H1 (cell line): ENCODE measurements around the gene PRKAR2B. TPM values are rescaled to one million over a fixed set of nuclear protein-coding genes. Genes with fewer than 3 reads are reported as not detected.
A peak's percentile ranks its signal among the peaks of the same experiment; 100 is the strongest.

Experiments
- CTCF ChIA-PET: fragments of 300-600 bp; sonication (Branson Sonifier 250); formaldehyde crosslinking; loops from one replicate; lab custom pipeline; 2021; ENCODE audit not compliant: partially characterized antibody; lab: Charles Lee
- POLR2A ChIA-PET: fragments of 300-600 bp; sonication (Branson Sonifier 250); formaldehyde crosslinking; loops from one replicate; lab custom pipeline; 2021; ENCODE audit warnings: inconsistent platforms; ENCODE audit not compliant: partially characterized antibody; lab: Charles Lee
- DNase-seq, 2 experiments: peaks; one replicate each; pipeline versions ENCODE4 v3.0.0 to v3.0.0-alpha.2; 2010 to 2022; ENCODE audit warnings: low spot score in 2 of 2, low read depth in 1 of 2, mixed read lengths in 1 of 2
- FAIRE-seq: peaks from 2 replicates; lab custom pipeline; 2011; peaks lifted over from hg19 to GRCh38; lab: Jason Lieb, UNC
- H2AFZ ChIP-seq: 2 replicates; pipeline ENCODE4 v1.8.1; 2012; ENCODE audit warnings: low read length, inconsistent platforms
- H2AK5ac ChIP-seq: 2 replicates; pipeline ENCODE4 v1.6.1; 2013; ENCODE audit warnings: low read depth, low read length
- H2BK120ac ChIP-seq: replicated peaks from 2 replicates; pipeline ENCODE3; 2013; ENCODE audit warnings: low read depth, low read length, inconsistent platforms
- H2BK12ac ChIP-seq: 2 replicates; pipeline ENCODE4 v1.6.1; 2013; ENCODE audit warnings: low read depth, low read length
- H2BK15ac ChIP-seq: 2 replicates; pipeline ENCODE4 v1.6.1; 2013; ENCODE audit warnings: low read length
- H2BK20ac ChIP-seq: 2 replicates; pipeline ENCODE4 v1.6.1; 2013; ENCODE audit warnings: low read length
- H2BK5ac ChIP-seq: 2 replicates; pipeline ENCODE4 v1.6.1; 2013; ENCODE audit warnings: low read depth, low read length
- H3K14ac ChIP-seq: 2 replicates; pipeline ENCODE4 v1.6.1; 2013; ENCODE audit warnings: inconsistent platforms; ENCODE audit not compliant: insufficient read length
- H3K18ac ChIP-seq: 2 replicates; pipeline ENCODE4 v1.6.1; 2013; ENCODE audit warnings: low read length; ENCODE audit errors: extremely low read depth
- H3K23ac ChIP-seq: 2 replicates; pipeline ENCODE4 v1.6.1; 2013; ENCODE audit warnings: inconsistent platforms; ENCODE audit not compliant: insufficient read length
- H3K23me2 ChIP-seq: 2 replicates; pipeline ENCODE4 v1.6.1; 2013; ENCODE audit warnings: low read depth, low read length
- H3K27ac ChIP-seq: 2 replicates; pipeline ENCODE4 v1.6.1; 2011; ENCODE audit warnings: low read depth, low read length, inconsistent platforms
- H3K27me3 ChIP-seq, 4 experiments: replicated peaks in 1 of 4; 1 replicate in 1 of 4; 2 replicates in 3 of 4; pipeline versions ENCODE4 v1.6.1 to v1.8.1; 2011 to 2013; ENCODE audit warnings: low read length in 3 of 4, mild to moderate bottlenecking in 3 of 4, inconsistent platforms in 2 of 4, mixed read lengths in 2 of 4, moderate library complexity in 1 of 4; ENCODE audit not compliant: control insufficient read depth in 3 of 4, insufficient read depth in 3 of 4; ENCODE audit errors: extremely low read depth in 1 of 4
- H3K36me3 ChIP-seq, 4 experiments: 2 replicates each; pipeline versions ENCODE4 v1.6.1 to v1.8.1; 2011 to 2013; ENCODE audit warnings: mild to moderate bottlenecking in 4 of 4, low read length in 3 of 4, moderate library complexity in 2 of 4, control low read depth in 1 of 4, inconsistent platforms in 1 of 4; ENCODE audit not compliant: insufficient read depth in 4 of 4, control insufficient read depth in 2 of 4
- H3K4ac ChIP-seq: replicated peaks from 2 replicates; pipeline ENCODE3; 2013; ENCODE audit warnings: low read length, low read depth, mixed read lengths, inconsistent platforms; ENCODE audit not compliant: insufficient read length
- H3K4me1 ChIP-seq, 4 experiments: replicated peaks in 1 of 4; 1 replicate in 1 of 4; 2 replicates in 3 of 4; pipeline versions ENCODE4 v1.6.1 to v1.8.1; 2011 to 2013; ENCODE audit warnings: low read length in 3 of 4, inconsistent platforms in 2 of 4, mixed read lengths in 1 of 4; ENCODE audit not compliant: insufficient read depth in 4 of 4, control insufficient read depth in 3 of 4
- H3K4me2 ChIP-seq, 2 experiments: 2 replicates each; pipeline versions ENCODE4 v1.6.1 to v1.8.1; 2011 to 2013; ENCODE audit warnings: low read depth in 2 of 2, low read length in 2 of 2, control low read depth in 1 of 2, inconsistent platforms in 1 of 2, mild to moderate bottlenecking in 1 of 2; ENCODE audit not compliant: insufficient read depth in 1 of 2
- H3K4me3 ChIP-seq, 4 experiments: fragments of 200-600, 300-600 bp in 1 of 4; sonication (generic), shearing (Covaris generic), sonication (Bioruptor Twin) in 1 of 4; 2 replicates each; pipeline versions ENCODE4 v1.5.1 to v1.8.1; 2011 to 2016; ENCODE audit warnings: low read length in 4 of 4, low read depth in 3 of 4, control low read depth in 2 of 4, inconsistent platforms in 2 of 4, mild to moderate bottlenecking in 2 of 4, mixed read lengths in 1 of 4, moderate library complexity in 1 of 4; ENCODE audit not compliant: insufficient read depth in 2 of 4; ENCODE audit errors: extremely low read depth in 1 of 4
- H3K56ac ChIP-seq: replicated peaks from 2 replicates; pipeline ENCODE3; 2013; ENCODE audit warnings: low read depth, mild to moderate bottlenecking, mixed read lengths, low read length, inconsistent platforms; ENCODE audit not compliant: insufficient read length
- H3K79me1 ChIP-seq: 2 replicates; pipeline ENCODE4 v1.6.1; 2013; ENCODE audit warnings: low read depth, low read length, control low read depth
- H3K79me2 ChIP-seq, 2 experiments: 2 replicates each; pipeline versions ENCODE4 v1.6.1 to v1.8.1; 2012 to 2013; ENCODE audit warnings: low read length in 2 of 2, mild to moderate bottlenecking in 2 of 2, inconsistent platforms in 1 of 2; ENCODE audit not compliant: insufficient read depth in 2 of 2, control insufficient read depth in 1 of 2
- H3K9ac ChIP-seq, 4 experiments: replicated peaks in 1 of 4; 1 replicate in 1 of 4; 2 replicates in 3 of 4; pipeline versions ENCODE4 v1.6.1 to v1.8.1; 2011 to 2013; ENCODE audit warnings: low read depth in 3 of 4, low read length in 3 of 4, control low read depth in 2 of 4, mild to moderate bottlenecking in 2 of 4, moderate library complexity in 2 of 4, inconsistent platforms in 1 of 4; ENCODE audit errors: extremely low read depth in 1 of 4
- H3K9me3 ChIP-seq, 2 experiments: 2 replicates each; pipeline versions ENCODE4 v1.6.1 to v1.8.1; 2012 to 2013; ENCODE audit warnings: mild to moderate bottlenecking in 2 of 2, moderate library complexity in 2 of 2, control low read depth in 1 of 2, inconsistent platforms in 1 of 2, low read depth in 1 of 2, low read length in 1 of 2, mixed read lengths in 1 of 2; ENCODE audit not compliant: insufficient read depth in 2 of 2
- H4K20me1 ChIP-seq, 2 experiments: replicated peaks in 1 of 2; 2 replicates each; pipeline versions ENCODE3 to v1.8.1; 2011 to 2013; ENCODE audit warnings: inconsistent platforms in 2 of 2, low read length in 2 of 2, mild to moderate bottlenecking in 1 of 2; ENCODE audit not compliant: insufficient read depth in 2 of 2, control insufficient read depth in 1 of 2
- H4K5ac ChIP-seq: 2 replicates; pipeline ENCODE4 v1.6.1; 2013; ENCODE audit warnings: low read length, low read depth, mixed read lengths, inconsistent platforms; ENCODE audit not compliant: insufficient read length
- H4K8ac ChIP-seq: 2 replicates; pipeline ENCODE4 v1.8.0; 2013; ENCODE audit warnings: mild to moderate bottlenecking, moderate library complexity, low read length, inconsistent platforms; ENCODE audit not compliant: insufficient read depth; ENCODE audit errors: extremely low read depth
- H4K91ac ChIP-seq: replicated peaks from 2 replicates; pipeline ENCODE3; 2013; ENCODE audit warnings: low read length, mixed read lengths, inconsistent platforms; ENCODE audit not compliant: insufficient read length
- E2F6 ChIP-seq: IDR thresholded peaks from 2 replicates; pipeline ENCODE4 v1.6.1; 2012; ENCODE audit warnings: inconsistent platforms
- SIRT6 ChIP-seq: IDR thresholded peaks from one replicate; pipeline ENCODE4 v1.7.1; 2012; ENCODE audit warnings: low read length, inconsistent platforms
- WGBS, 2 experiments: shearing (Covaris generic) in 1 of 2; methylation state at CpG; one replicate each; pipeline versions ENCODE4 v1.1.6 to v1.1.7; 2013 to 2015; ENCODE audit warnings: low lambda C conversion rate in 2 of 2, mixed read lengths in 2 of 2, inconsistent platforms in 1 of 2, low coverage in 1 of 2, missing lambda C conversion rate in 1 of 2; ENCODE audit not compliant: insufficient replicate concordance in 2 of 2, insufficient coverage in 1 of 2, insufficient read length in 1 of 2; ENCODE audit errors: extremely low coverage in 1 of 2, missing lambda C conversion rate in 1 of 2; 5-methylcytosine and 5-hydroxymethylcytosine counted together
- polyA plus RNA-seq, 7 experiments: library from polyadenylated mRNA; depleted of rRNA in 3 of 7; stranded (reverse) in 5 of 7; unstranded in 2 of 7; fragments of >200 nt in 5 of 7; fragments of 200-250 nt in 2 of 7; gene quantifications; 1 replicate in 5 of 7; 2 replicates in 1 of 7; 4 replicates in 1 of 7; pipeline versions ENCODE4 v1.2.1 to v1.2.3, GENCODE V29; 2011 to 2013; ENCODE audit warnings: missing spikeins in 2 of 7, mixed read lengths in 2 of 7
- total RNA-seq: library from RNA; stranded (reverse); fragmentation: NEBNext Ultra II Directional; extraction: Animal tissue kit (Norgen Biotek cat#: 25700); gene quantifications from 2 replicates; pipeline ENCODE4 v1.2.1, GENCODE V29; 2021

PRKAR2B gene
- total and polyA plus RNA-seq, 2 of the 8 experiments (the other 6 are each of a cell fraction or from before 2014, with no cell fraction given) = 10.4 to 37.0 TPM

GRCh38 chr7:107043921-107044346, 571 bp upstream of the PRKAR2B start:
- H3K56ac ChIP-seq = no peak overlapping the region
- CTCF ChIA-PET = no interaction called here
- peaks cover 0 to 4% of the 10 kb centered on the region in 2 experiments; a peak in 1 of 4 replicates for H3K9me3 ChIP-seq
- H3K4me1 ChIP-seq = peaks cover 2 to 7% (median 5%) of the 10 kb centered on the region in 4 experiments; a peak in 4 of 7 replicates
- H4K8ac ChIP-seq = no peak overlapping the region
- H3K23ac ChIP-seq = no peak overlapping the region
- H4K20me1 ChIP-seq = peaks cover 0 to 2% of the 10 kb centered on the region in 2 experiments
- 53% methylated on average over 6 of the region's 6 CpGs; no CpG with 5 or more reads in 1 of the 2 experiments for WGBS, 2 experiments
- peak overlapping the region; percentile 70 to 81 for H3K4me2 ChIP-seq
- H2BK15ac ChIP-seq = no peak overlapping the region
- no peaks in the 10 kb centered on the region for H3K36me3 ChIP-seq
- H3K27me3 ChIP-seq = no peaks in the 10 kb centered on the region
- peaks cover 0 to 31% of the 10 kb centered on the region in 2 experiments; a peak in 3 of 4 replicates for H3K79me2 ChIP-seq
- no peak overlapping the region for H3K18ac ChIP-seq
- H3K4ac ChIP-seq = no peak overlapping the region
- no peaks in the 10 kb centered on the region for H3K79me1 ChIP-seq
- H4K5ac ChIP-seq = no peak overlapping the region
- peak overlapping the region; percentile 55 to 65 (median 62) for H3K4me3 ChIP-seq
- H3K23me2 ChIP-seq = peaks cover 7% of the 10 kb centered on the region
- peak overlapping the region; percentile 77 for H2AFZ ChIP-seq
- POLR2A ChIA-PET = no interaction called here
- H3K27ac ChIP-seq = no peak overlapping the region
- H2BK5ac ChIP-seq = no peak overlapping the region
- H3K9ac ChIP-seq = peak overlapping the region in 2 of 4 experiments; percentile 15 to 27; a peak in 1 of 7 replicates
- DNase-seq (no peak), FAIRE-seq (no peak)
- H3K14ac ChIP-seq = no peak overlapping the region
- no peak overlapping the region for H2BK12ac ChIP-seq
- H4K91ac ChIP-seq = no peak overlapping the region
- no peak overlapping the region for H2AK5ac ChIP-seq
- TF ChIP-seq SIRT6 = no peak
- no peak for TF ChIP-seq E2F6
- no peak overlapping the region for H2BK120ac ChIP-seq
- no peak overlapping the region for H2BK20ac ChIP-seq
